Adipose tissue (tissue), 3 donors: Measurements from ENCODE around the gene NAV2. TPM values are rescaled to one million over a fixed set of nuclear protein-coding genes. Genes with fewer than 3 reads are reported as not detected.

Experiments
- H3K27ac ChIP-seq: one replicate; pipeline ENCODE4 v1.5.1; 2013; ENCODE audit warnings: low read depth, low read length
- WGBS, 3 donors: extraction: QIAGEN DNeasy Blood & Tissue Kit; methylation state at CpG; one replicate each; pipeline ENCODE4 v1.1.7; 2013; 5-methylcytosine and 5-hydroxymethylcytosine counted together
- polyA plus RNA-seq, 3 donors: library from polyadenylated mRNA; stranded (reverse); fragments of 200-250 nt; gene quantifications; one replicate each; pipeline ENCODE4 v1.2.3, GENCODE V29; 2013
- donor health status: healthy with polysubstance abuse.
- donor health status: Bipolar disorder and iron deficiency.
- donor health status: healthy.

Gene NAV2
- polyA plus RNA-seq, 3 donors = 3.9 to 5.1 (median 4.8) TPM

- WGBS, 3 donors = 87 to 94% (median 88%) methylated on average over 4 of the region's 4 CpGs
- no peak overlapping the region for H3K27ac ChIP-seq
These were observed 149.5 kb downstream of the NAV2 start for GRCh38 chr11:19862091-19862490.

GRCh38 chr11:19864141-19865140 lies 151.8 kb downstream of the NAV2 start:
- H3K27ac ChIP-seq = no peak overlapping the region
- 39 to 54% (median 50%) methylated on average over 6 of the region's 6 CpGs for WGBS, 3 donors

GRCh38 chr11:19866037-19866436 lies 153.4 kb downstream of the NAV2 start:
- WGBS, 3 donors = 78 to 90% (median 81%) methylated on average over 3 of the region's 3 CpGs
- no peak overlapping the region for H3K27ac ChIP-seq

- no peak overlapping the region for H3K27ac ChIP-seq
- WGBS, 3 donors = 70 to 96% (median 92%) methylated on average over 4 of the region's 4 CpGs
These were observed 153.9 kb downstream of the NAV2 start for GRCh38 chr11:19866521-19866920.

- H3K27ac ChIP-seq = no peak overlapping the region
- WGBS, 3 donors = 80 to 92% (median 86%) methylated on average over 1 of the region's 1 CpG
These were observed 154.4 kb downstream of the NAV2 start for GRCh38 chr11:19867064-19867463.

GRCh38 chr11:19868281-19868821 lies 155.7 kb downstream of the NAV2 start:
- WGBS, 3 donors = 58 to 83% (median 65%) methylated on average over 6 of the region's 6 CpGs
- no peak overlapping the region for H3K27ac ChIP-seq

- H3K27ac ChIP-seq = no peak overlapping the region
- 91 to 96% (median 92%) methylated on average over 2 of the region's 2 CpGs for WGBS, 3 donors
These were observed 156.2 kb downstream of the NAV2 start for GRCh38 chr11:19868871-19869270.

GRCh38 chr11:19869466-19869865 lies 156.8 kb downstream of the NAV2 start:
- WGBS, 3 donors = 40 to 93% (median 92%) methylated on average over 2 of the region's 2 CpGs
- no peak overlapping the region for H3K27ac ChIP-seq

GRCh38 chr11:19869946-19870589 lies 157.4 kb downstream of the NAV2 start:
- no peak overlapping the region for H3K27ac ChIP-seq
- 68 to 82% (median 78%) methylated on average over 9 of the region's 9 CpGs for WGBS, 3 donors

- WGBS, 3 donors = 81 to 85% (median 81%) methylated on average over 8 of the region's 8 CpGs
These were observed 158.9 kb downstream of the NAV2 start for GRCh38 chr11:19871531-19871930.

GRCh38 chr11:19872512-19873145 lies 160.0 kb downstream of the NAV2 start:
- H3K27ac ChIP-seq = no peak overlapping the region
- 87 to 97% (median 93%) methylated on average over 4 of the region's 4 CpGs for WGBS, 3 donors

More at GRCh38 chr11:19871531-19871930, 158.9 kb downstream of the NAV2 start:
- H3K27ac ChIP-seq = no peak overlapping the region

GRCh38 chr11:19873730-19874129 lies 161.1 kb downstream of the NAV2 start:
- H3K27ac ChIP-seq = no peak overlapping the region
- 50 to 91% (median 78%) methylated on average over 1 of the region's 1 CpG for WGBS, 3 donors

GRCh38 chr11:19874266-19874665 lies 161.6 kb downstream of the NAV2 start:
- H3K27ac ChIP-seq = no peak overlapping the region

GRCh38 chr11:19876750-19877149 lies 164.1 kb downstream of the NAV2 start:
- 96 to 100% (median 97%) methylated on average over 1 of the region's 1 CpG for WGBS, 3 donors
- H3K27ac ChIP-seq = no peak overlapping the region

- WGBS, 3 donors = 63 to 96% (median 64%) methylated on average over 6 of the region's 6 CpGs
- H3K27ac ChIP-seq = no peak overlapping the region
These were observed 165.9 kb downstream of the NAV2 start for GRCh38 chr11:19878520-19878919.

- no peak overlapping the region for H3K27ac ChIP-seq
- 80 to 86% (median 81%) methylated on average over 16 of the region's 16 CpGs for whole genome bisulfite sequencing, 3 donors
These were observed 166.9 kb downstream of the NAV2 start for GRCh38 chr11:19879307-19880087.

- no peak overlapping the region for H3K27ac ChIP-seq
These were observed 167.4 kb downstream of the NAV2 start for GRCh38 chr11:19880088-19880345.

- H3K27ac ChIP-seq = no peak overlapping the region
These were observed 168.5 kb downstream of the NAV2 start for GRCh38 chr11:19881177-19881576.
